NCI-H146 treated with DMSO at 0.1 percent for 48 hours (cell line): Measurements from ENCODE around the gene RXRB.

Source experiments
- DNase-seq: peaks from one replicate; lab custom pipeline; 2025; ENCODE audit not compliant: unreplicated experiment; lab: John Stamatoyannopoulos, UW

Gene RXRB

DNA sequence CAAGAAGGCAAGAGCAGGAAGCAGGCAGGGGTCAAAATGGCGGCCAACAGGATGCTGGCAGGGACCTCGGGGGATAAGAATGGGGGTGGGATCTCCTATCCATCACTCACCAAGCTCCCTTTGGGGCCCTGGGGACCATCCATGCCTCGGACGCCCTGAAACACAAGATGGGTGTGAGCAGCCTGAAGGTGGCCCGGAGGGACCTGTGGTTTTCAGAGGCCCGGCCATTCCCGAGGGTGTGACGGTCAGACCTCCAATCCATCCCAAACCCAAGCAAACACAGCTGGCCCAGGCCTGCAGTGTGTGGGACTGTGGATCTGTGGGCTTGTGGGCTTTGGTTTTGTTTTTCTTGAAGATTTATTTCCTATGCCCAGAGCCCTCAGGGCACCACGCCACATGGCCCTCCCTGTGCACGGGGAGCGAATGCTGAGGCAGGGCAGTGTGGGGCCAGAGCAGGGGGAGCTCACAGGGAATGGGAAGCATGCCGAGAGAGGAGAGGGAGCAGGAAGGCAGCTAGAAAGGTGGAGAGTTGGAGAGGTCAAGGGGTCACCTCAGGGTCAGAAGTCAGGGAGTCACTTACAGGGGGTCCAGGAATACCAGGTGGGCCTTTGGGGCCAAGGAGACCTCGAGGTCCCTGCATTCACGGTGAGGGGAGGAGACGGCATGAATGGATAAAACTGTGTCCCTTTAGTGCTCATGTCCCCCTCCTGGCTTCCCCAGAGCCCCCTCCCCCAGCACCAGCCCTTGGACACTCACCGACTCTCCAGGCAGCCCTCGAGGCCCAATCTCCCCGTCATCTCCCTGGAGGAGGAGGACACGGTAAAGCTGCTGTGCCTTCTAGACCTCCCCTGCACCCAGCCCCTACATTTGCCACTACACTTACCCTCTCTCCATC, 22.7 kb downstream of the RXRB start:
- DNase-seq, result no peak

DNA sequence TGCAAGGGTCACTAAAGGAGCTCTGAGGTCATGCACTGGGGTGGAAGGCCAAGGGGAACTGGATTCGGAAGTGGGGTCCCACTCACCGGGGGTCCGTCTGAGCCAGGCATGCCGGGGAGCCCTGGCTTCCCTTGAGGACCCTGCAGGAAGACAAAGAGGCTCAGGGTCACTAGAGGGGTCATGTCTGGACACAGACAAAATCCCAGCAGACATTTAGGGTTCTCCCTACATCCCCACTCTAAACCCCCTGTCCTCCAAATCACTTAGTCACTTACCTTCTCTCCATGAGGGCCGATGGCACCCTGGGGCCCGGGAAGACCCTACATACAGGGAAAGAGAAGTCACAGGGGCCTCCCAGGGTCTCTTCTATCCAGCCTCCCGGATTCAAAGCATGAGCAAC, 23.6 kb downstream of the RXRB start:
- no peak for DNase-seq

DNA sequence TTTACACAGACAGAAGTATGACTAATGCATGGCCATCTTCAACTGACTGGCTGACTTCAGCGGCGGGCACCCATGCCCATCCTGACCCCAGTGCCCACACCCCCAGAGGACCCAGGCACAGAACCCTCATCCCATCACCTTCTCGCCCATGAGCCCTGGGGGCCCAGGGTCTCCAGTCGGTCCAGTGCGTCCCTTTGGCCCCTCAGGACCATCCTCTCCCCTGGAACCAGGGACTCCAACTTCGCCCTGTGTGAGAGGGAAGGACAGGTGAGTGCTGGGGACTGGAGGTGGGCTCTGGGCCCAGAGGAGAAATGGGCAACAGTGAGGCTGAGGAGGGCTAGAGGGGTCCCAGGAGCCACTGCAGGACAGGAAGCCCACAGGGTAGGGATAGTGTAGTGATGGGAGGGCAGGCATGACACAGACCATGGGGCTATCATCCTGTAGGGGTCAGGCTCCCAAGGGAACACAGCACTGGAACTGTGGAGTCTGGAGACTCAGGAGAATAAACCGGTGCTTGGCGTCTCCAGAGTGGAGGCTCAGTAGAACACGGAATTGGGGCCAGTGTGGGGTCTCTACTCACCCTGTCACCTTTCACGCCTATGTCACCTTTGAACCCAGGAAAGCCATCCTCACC, 24.9 kb downstream of the RXRB start:
- DNase-seq, result no peak

- no peak for DNase-seq
Measured at GRCh38 chr6:33174784-33175183, 25.7 kb downstream of the RXRB start.

GRCh38 chr6:33173535-33174180, 26.8 kb downstream of the RXRB start:
- DNase-seq, result no peak

- DNase-seq, result no peak
Measured at GRCh38 chr6:33172688-33173534, 27.6 kb downstream of the RXRB start.

DNA sequence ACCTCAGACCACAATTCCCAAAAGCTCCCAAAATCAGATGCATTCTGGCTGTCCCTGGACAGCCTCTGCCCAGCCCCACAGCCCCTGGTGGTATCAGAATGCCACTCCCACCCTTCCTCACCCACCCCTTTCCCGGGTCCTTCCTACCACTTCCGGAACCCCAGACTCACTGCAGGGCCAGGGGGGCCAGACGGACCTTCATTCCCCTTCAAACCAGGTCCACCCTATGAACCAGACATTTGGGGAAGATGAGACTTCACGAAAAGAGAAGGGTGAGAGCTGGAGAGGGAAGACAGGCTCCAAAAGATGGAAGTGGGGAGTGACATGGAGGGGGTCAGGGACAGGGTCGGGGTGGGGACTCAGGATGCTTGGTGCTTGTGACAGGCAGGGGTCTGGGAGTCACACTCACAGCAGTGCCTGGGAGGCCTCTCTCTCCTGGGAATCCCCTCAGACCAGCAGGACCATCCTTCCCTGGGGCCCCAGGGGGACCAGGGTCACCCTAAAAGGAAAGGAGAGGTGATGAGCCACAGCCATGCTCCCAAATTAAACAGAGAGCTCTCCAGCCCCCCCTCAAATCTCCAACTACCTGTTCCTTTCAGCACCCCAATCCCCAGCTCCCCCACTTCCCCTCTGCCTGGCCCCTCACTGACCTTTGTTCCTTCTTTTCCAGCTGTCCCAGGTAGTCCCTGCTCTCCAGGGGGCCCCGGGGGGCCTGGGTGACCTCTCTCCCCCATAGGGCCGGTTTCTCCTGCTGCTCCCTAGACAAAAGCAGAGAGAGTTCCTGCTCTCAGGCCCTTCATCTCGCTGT, 28.4 kb downstream of the RXRB start:
- DNase-seq, result no peak

GRCh38 chr6:33171016-33171879, 29.2 kb downstream of the RXRB start:
- no peak for DNase-seq

DNA sequence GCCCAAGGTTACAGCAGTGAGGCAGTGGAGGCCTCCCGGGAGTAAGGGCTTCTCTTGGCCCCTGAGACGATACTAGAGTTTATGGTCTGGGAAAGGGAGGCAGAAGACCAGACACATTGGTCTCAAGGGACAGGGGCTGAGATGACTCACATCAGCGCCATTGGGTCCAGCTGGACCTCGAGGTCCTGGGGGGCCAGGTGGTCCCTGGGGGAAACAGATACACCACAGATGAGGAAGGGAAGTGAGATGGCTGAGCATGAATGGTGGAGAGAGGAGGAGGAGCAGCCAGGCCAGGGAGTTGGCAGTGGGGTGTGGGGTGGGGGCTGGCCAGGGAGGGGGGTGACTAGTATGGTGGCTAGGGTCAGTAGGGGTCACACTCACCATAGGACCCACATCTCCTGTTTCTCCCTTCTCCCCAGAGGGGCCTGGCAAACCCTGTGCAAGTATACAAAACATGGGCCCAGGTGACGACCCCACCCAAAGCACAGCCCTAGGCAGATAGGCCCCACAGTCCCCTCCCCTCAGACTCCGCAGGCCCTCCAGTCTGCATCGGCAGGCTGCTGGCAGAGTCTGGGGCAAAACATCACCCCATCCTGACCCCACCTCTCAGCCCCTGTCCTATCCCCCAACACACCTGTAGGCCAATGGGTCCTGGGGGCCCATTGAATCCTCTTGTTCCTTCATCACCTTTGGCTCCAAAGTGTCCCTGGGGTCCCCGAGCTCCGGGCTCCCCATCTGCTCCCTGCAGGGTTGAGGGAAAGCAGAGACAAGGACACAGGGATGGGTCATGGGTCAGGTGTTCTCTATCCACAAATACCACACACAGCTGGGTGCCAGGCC, 30.1 kb downstream of the RXRB start:
- DNase-seq, result no peak

DNA sequence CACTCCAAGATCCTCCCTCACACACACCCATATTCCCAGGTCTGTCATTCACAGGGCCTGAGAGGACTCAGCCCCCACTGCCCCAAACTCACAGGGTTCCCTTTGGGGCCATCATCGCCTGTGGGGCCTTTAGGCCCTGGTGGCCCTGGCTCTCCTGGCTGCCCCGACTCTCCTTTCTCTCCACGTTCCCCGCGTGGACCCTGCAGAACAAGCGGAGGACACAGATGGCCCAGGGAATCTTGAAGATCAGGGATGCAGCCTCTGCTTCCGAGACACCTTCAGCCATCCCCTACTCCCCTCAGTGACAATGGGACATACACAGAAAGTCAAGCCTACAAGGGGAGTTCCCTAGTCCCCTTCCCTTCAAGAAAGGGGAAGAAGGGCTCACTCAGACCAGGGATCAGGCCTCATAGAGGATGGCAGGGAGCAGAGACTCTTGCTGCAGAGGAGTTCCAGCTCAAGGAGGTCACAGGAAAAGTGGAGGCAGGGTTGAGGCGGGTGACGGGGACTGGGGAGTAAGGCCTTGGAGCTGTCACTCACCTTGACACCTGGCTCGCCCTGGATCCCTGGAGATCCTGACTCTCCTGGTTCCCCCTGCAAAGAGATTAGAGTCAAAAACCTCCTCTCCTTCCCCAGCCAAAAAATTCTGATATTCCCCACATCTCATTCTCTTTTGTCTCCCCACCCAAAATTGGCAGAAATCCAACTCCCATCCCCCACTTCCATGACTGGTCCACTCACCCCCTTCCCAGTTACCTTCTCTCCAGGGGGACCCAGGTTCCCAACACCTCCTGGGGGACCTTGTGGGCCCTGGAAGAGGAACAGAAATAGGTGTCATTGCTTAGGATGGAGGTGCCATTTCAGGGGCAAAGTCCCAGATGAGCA, 30.9 kb downstream of the RXRB start:
- DNase-seq, result no peak

GRCh38 chr6:33168639-33169038, 31.8 kb downstream of the RXRB start:
- DNase-seq, result no peak

- no peak for DNase-seq
Measured at GRCh38 chr6:33168284-33168601, 32.2 kb downstream of the RXRB start.

DNA sequence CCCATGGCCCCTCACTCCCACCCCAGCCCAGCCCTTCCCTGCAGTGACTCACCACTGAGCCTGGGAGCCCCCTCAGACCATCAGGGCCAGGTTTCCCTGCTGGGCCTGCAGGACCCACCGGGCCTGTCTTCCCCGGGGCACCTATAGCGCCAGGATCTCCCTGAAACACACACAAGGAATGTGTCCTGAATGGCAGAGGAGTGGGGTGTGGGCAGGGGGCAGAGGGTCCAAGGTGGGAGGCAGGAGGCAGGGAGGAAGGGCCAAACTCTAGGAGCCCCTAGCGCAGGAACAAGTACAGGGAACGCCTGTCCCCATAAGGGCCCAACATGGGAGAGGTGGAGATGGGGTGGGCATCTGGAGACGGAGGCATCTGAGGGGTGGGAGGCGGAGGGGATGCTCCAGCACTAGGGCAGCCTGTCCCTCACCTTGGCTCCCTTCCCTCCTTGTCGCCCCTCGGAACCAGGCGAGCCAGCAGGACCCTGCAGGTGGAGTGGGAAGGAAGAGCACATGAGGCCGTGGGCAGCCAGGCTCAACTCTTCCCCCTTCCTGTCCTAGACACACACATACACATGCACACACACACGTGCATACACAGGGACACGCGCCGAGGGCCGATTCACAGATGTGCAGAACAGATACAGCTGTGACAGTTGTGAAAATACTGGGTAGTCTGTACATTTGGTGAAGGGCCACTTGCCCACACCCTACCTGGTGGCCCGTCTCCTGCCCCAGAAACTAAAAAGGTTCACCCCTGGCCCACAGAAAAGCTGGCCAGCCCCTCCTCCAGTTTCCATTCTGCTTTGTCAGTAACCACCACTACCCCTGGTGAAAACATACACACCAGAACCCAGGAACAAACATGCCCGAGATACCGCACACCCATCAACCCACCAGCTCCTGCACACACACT, 32.8 kb downstream of the RXRB start:
- DNase-seq, result no peak

GRCh38 chr6:33166811-33167210, 33.7 kb downstream of the RXRB start:
- DNase-seq, result no peak

DNA sequence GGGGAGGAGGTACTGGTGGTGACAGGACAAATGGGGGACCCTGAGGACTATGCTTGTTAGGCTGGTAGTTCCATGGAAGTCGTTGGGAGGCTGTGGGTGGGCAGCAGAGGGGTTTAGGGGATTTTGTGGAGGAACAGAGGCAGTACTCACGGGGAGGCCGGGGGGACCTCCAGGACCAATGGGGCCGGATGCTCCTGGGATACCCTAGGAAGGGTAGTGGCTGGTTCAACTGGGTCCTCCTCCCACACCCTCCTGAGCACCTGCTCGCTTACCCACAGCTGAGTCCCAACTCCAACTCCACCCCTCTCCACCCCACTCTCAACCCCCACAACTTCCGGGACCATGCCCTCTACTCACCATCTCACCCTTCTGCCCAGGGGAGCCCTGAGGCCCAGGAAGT, 34.1 kb downstream of the RXRB start:
- DNase-seq, result no peak

DNA sequence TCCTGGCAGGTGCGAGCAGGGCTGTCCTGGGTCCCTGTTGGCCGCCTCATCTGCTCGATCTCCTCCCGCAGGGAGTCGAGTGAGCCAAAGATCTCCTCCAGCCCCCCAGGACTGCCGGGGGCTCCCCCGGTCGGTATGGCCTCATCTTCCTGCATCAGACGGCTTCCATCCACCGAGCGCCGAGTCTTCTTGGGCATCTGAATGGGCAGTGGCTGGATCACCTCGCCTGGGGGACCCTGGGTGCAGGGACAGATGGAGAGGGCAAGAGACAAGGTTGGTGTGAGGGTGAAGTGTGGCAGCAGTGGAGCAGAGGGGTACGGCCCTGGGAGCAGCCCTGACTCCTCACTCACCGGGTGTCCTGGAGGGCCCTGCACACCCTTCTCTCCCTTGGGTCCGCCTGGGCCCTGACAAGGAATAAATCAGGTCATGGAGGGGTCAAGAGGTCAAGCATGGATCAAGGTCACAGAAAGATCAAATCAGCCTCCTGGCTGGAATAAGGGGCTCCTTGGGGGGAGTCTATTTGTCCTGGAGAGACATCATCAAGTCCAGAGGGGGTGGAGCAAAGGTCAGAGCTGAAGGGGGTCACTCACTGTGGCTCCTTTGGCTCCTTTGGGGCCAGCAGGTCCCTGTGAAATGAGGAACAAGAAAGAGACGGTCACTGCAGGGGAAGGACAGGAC, 34.7 kb downstream of the RXRB start:
- DNase-seq, result no peak
